HG02884 (cell line): ENCODE data around the gene CAPN2.
A peak's percentile ranks its signal among the peaks of the same experiment; 100 is the strongest.

Experiments used
- ATAC-seq: cut with Tn5 transposase; IDR thresholded peaks from one replicate; pipeline ENCODE4 v1.9.1; 2021; ENCODE audit warnings: mild to moderate bottlenecking, moderate library complexity; ENCODE audit not compliant: unreplicated experiment

Gene CAPN2

GRCh38 chr1:223758734-223759133, 46.4 kb downstream of the CAPN2 start:
- ATAC-seq, result no peak

GRCh38 chr1:223759273-223759672, 46.9 kb downstream of the CAPN2 start:
- no peak for ATAC-seq

- ATAC-seq, result no peak
Measured at GRCh38 chr1:223760833-223761232, 48.5 kb downstream of the CAPN2 start.

GRCh38 chr1:223761411-223761810, 49.1 kb downstream of the CAPN2 start:
- ATAC-seq, result no peak

GRCh38 chr1:223763251-223763650, 50.9 kb downstream of the CAPN2 start:
- no peak for ATAC-seq

- ATAC-seq, result no peak
Measured at GRCh38 chr1:223763881-223764280, 51.5 kb downstream of the CAPN2 start.

- no peak for ATAC-seq
Measured at GRCh38 chr1:223765036-223765718, 52.8 kb downstream of the CAPN2 start.

GRCh38 chr1:223765719-223766340, 53.5 kb downstream of the CAPN2 start:
- ATAC-seq, result no peak

GRCh38 chr1:223770621-223771315, 58.4 kb downstream of the CAPN2 start:
- ATAC-seq, result no peak

GRCh38 chr1:223771469-223771813, 59.1 kb downstream of the CAPN2 start:
- peak; percentile 56 for ATAC-seq

GRCh38 chr1:223771814-223772770, 59.8 kb downstream of the CAPN2 start:
- ATAC-seq, result peak; percentile 56

- ATAC-seq, result no peak
Measured at GRCh38 chr1:223772771-223773160, 60.4 kb downstream of the CAPN2 start.

- no peak for ATAC-seq
Measured at GRCh38 chr1:223774134-223774814, 61.9 kb downstream of the CAPN2 start.

- ATAC-seq, result no peak
Measured at GRCh38 chr1:223775054-223775453, 62.7 kb downstream of the CAPN2 start.

- no peak for ATAC-seq
Measured at GRCh38 chr1:223775711-223776074, 63.4 kb downstream of the CAPN2 start.

GRCh38 chr1:223776075-223776814, 63.9 kb downstream of the CAPN2 start:
- no peak for ATAC-seq

GRCh38 chr1:223776826-223777454, 64.6 kb downstream of the CAPN2 start:
- no peak for ATAC-seq

GRCh38 chr1:223780318-223780717, 68.0 kb downstream of the CAPN2 start:
- no peak for ATAC-seq

- no peak for ATAC-seq
Measured at GRCh38 chr1:223780949-223781348, 68.6 kb downstream of the CAPN2 start.
